Measurements from ENCODE around the gene TMUB1. TPM values are rescaled to one million over a fixed set of nuclear protein-coding genes. Genes with fewer than 3 reads are reported as not detected.
A peak's percentile ranks its signal among the peaks of the same experiment; 100 is the strongest.

TMUB1 gene
- total RNA-seq, 1 experiment from 2014 or later = 43.8 TPM

DNA sequence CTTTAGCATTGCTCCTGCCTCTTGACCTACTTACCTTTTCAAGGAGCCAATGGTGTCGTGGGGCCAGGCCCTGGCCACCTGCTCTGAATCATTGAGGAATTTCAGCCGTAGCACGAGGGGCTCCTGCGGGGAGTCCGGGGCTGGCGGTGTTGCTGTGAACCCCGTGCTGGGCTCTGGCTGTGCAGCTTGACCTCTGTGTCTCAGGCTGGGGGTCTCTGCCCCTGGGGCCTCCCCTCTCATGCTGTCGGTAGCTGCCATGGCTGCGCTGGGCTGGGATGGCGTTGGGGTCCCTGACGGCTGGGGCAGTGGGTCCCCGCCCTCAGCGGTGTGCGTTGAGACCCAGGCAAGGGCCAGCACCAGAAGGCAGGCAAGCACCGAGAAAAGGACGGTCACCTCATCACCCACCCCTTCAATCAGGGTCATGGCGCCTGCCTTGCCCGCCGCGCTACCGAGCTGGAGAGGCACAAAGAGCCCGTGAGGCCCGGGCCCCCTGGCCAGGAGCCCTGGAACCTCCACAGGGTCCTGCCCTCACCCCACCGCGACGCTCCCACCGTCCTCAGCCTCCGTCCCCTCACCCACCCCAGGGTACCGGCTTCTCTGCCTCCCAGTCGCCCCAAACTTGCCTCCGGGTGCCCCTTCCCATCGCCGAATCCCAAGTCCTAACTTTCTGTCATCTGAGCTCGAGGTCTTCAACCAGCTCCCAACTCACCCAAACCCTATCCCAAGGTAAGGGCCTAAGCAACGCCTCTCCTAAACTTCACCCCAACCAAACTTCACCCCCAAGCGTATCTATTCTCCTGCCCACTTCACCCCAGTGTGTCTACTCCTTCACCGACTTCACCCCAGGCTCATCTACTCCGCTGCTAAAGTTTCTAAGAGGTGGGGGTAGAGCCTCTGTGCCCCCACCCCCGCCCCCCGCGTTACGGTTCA is 887 bp downstream of the TMUB1 start:
- Histone ChIP-seq H3K36me3 (ENCODE audit: insufficient read depth, low read length, poor library complexity, severe bottlenecking) (peaks cover under 1% of the 10 kb centered on the region), H3K27ac (ENCODE audit: low read depth, low read length, poor library complexity, severe bottlenecking) (peak overlapping the region; percentile 95), H3K4me1 (ENCODE audit: insufficient read depth, low read length, poor library complexity, severe bottlenecking) (peaks cover 45% of the 10 kb centered on the region), H3K27me3 (replicated peaks; ENCODE audit: insufficient read depth, low read depth, low read length, poor library complexity) (no peaks in the 10 kb centered on the region), H3K4me3 (ENCODE audit: low read depth, low read length, poor library complexity, severe bottlenecking) (peak overlapping the region; percentile 99), H3K9me3 (ENCODE audit: low read depth, low read length, poor library complexity, severe bottlenecking) (no peaks in the 10 kb centered on the region)
- TF ChIP-seq, protein P1, sequence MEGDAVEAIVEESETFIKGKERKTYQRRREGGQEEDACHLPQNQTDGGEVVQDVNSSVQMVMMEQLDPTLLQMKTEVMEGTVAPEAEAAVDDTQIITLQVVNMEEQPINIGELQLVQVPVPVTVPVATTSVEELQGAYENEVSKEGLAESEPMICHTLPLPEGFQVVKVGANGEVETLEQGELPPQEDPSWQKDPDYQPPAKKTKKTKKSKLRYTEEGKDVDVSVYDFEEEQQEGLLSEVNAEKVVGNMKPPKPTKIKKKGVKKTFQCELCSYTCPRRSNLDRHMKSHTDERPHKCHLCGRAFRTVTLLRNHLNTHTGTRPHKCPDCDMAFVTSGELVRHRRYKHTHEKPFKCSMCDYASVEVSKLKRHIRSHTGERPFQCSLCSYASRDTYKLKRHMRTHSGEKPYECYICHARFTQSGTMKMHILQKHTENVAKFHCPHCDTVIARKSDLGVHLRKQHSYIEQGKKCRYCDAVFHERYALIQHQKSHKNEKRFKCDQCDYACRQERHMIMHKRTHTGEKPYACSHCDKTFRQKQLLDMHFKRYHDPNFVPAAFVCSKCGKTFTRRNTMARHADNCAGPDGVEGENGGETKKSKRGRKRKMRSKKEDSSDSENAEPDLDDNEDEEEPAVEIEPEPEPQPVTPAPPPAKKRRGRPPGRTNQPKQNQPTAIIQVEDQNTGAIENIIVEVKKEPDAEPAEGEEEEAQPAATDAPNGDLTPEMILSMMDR (conservative IDR thresholded peaks at IDR 0.05; ENCODE audit: low read depth, low read length) = no peak
- no peak for TF ChIP-seq EZH2 (IDR thresholded peaks at IDR 0.05; ENCODE audit: borderline replicate concordance, low read depth, low read length, poor library complexity, severe bottlenecking)
- no TSS peak for BruUV-seq (replicated peaks)
- ChIA-PET CTCF (no interaction called here), POLR2A (ENCODE audit: low non-redundant PET) (no interaction called here)
- DNase-seq (ENCODE audit: low spot score) = no peak
- intact Hi-C loops (cut with micrococcal nuclease; ENCODE audit: unreplicated experiment) = no loop called here

DNA sequence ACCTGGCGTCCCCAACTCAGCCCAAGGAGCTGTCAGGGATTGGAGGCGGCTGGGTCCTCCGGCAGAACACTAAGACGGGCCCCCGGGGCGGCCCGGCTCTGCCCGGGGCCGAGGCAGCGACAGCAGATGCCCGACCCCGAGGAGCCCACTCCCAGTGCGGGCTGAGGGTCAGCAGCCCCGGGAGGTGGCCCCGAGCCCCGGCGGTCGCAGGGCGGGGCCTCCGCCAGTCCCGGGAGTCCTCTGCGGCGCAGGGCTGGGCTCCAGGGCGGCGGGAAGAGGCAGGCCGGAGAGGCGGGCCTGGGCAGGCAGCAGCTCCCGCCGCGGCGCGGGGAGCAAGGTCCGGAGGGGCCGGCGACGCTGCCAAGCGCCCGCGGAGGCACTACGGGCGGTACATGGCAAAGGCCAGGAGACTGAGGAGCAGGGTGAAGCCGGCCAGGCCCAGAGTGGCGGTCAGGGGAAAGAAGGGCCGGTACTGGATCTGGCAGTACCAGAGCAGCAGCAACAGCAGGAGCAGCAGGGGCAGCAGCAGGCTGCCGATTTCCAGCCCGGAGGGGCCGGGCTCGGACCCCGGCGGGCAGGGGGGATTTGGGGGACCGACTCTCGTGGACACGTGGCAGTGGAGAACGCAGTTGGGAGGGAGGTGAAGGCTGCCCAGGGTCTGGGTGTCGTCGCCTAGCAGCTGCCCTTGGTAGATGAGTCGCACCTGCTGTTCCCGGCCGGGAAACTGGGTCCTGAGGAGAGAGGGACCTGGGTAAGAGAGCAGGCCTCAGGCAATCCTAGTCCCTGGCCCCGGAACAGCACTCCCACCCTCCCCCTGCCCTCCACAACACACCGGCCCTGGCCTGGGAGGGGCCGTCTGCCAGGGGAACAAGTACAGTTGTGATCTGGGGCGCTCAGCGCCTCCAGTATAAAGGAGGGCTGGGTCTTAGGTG is 1.9 kb downstream of the TMUB1 start:
- ChIA-PET POLR2A (ENCODE audit: low non-redundant PET) (no interaction called here), CTCF (no interaction called here)
- peak overlapping the region; percentile 99 for H3K4me3 ChIP-seq (ENCODE audit: low read depth, low read length, poor library complexity, severe bottlenecking)

DNA sequence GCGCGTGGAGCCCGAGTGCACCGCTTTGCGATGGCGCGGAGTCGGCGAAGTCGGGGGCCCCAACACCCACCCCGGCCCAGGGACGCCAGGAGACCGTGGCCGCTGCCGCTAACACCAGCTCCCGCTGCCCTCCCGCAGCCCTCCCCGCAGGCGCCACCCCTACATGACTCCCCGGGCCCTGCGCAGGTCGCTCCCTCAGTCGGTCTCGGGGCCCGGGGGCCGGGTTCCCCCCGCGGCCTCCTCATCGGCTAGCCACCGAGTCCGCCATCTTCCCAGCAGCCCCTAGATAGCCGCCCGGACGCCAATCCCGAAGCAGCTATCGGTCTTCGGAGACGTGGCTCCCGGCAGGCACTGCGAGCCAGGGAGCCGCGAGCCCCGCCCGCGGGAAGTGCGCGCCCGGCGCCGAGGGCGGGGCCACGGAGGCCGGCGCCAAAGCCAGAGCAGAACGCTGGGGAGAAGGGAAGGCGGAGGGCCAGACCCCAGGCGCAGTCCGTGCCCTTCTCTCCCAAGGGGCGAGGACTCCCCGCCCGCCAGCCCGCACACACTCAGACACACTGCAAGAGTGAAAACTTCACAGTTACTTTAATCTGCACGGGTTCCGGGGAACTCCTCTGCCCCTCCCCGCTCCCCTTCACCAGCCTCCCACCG is 2.6 kb downstream of the TMUB1 start, which contains the start of gene FASTK:
Gene FASTK (minus strand): TSS at position 288 of the 648 bp plus-strand sequence. CDS start 43 bp downstream, at position 245.
- Histone ChIP-seq H3K27ac (ENCODE audit: low read depth, low read length, poor library complexity, severe bottlenecking) (peak within 1 kb of the TSS; percentile 95), H3K4me3 (ENCODE audit: low read depth, low read length, poor library complexity, severe bottlenecking) (peak within 1 kb of the TSS; percentile 99), H3K4me1 (ENCODE audit: insufficient read depth, low read length, poor library complexity, severe bottlenecking) (peaks cover 41% of the 10 kb centered on the region), H3K36me3 (ENCODE audit: insufficient read depth, low read length, poor library complexity, severe bottlenecking) (peaks cover 17% of the 10 kb centered on the region), H3K27me3 (replicated peaks; ENCODE audit: insufficient read depth, low read depth, low read length, poor library complexity) (no peaks in the 10 kb centered on the region), H3K9me3 (ENCODE audit: low read depth, low read length, poor library complexity, severe bottlenecking) (no peaks in the 10 kb centered on the region)
- POLR2A ChIA-PET (ENCODE audit: low non-redundant PET) = interaction anchor here (0.7 kb wide), 1 partner anchor 271 kb away, joined by 3 read pairs; no protein-coding TSS in a partner anchor
- BruUV-seq (replicated peaks) = no TSS peak
- TF ChIP-seq, protein P1 (conservative IDR thresholded peaks at IDR 0.05; ENCODE audit: low read depth, low read length) = no peak
- no peak for TF ChIP-seq EZH2 (IDR thresholded peaks at IDR 0.05; ENCODE audit: borderline replicate concordance, low read depth, low read length, poor library complexity, severe bottlenecking)
- DNase-seq (ENCODE audit: low spot score) = peak; percentile 96
- intact Hi-C loops (cut with micrococcal nuclease; ENCODE audit: unreplicated experiment) = no loop called here
- CTCF ChIA-PET = no interaction called here

More for the DNA sequence above, 1.9 kb downstream of the TMUB1 start:
- Histone ChIP-seq H3K9me3 (ENCODE audit: low read depth, low read length, poor library complexity, severe bottlenecking) (no peaks in the 10 kb centered on the region), H3K36me3 (ENCODE audit: insufficient read depth, low read length, poor library complexity, severe bottlenecking) (peaks cover 10% of the 10 kb centered on the region), H3K4me1 (ENCODE audit: insufficient read depth, low read length, poor library complexity, severe bottlenecking) (peaks cover 45% of the 10 kb centered on the region), H3K27me3 (replicated peaks; ENCODE audit: insufficient read depth, low read depth, low read length, poor library complexity) (no peaks in the 10 kb centered on the region), H3K27ac (ENCODE audit: low read depth, low read length, poor library complexity, severe bottlenecking) (peak overlapping the region; percentile 95)
- intact Hi-C loops (cut with micrococcal nuclease; ENCODE audit: unreplicated experiment) = no loop called here
- DNase-seq (ENCODE audit: low spot score) = no peak
- TF ChIP-seq, protein P1 (conservative IDR thresholded peaks at IDR 0.05; ENCODE audit: low read depth, low read length) = no peak
- BruUV-seq (replicated peaks) = no TSS peak
